ENCODE measurements around the gene GSC2. TPM values are rescaled to one million over a fixed set of nuclear protein-coding genes. Genes with fewer than 3 reads are reported as not detected.
"Not testable (repeated sequence)": the region's sequence is repeated elsewhere in the genome, so short reads cannot be mapped to it uniquely, and the experiment has no call there.

GSC2 gene
- total RNA-seq, 1 donor from 2014 or later, result not detected

DNA sequence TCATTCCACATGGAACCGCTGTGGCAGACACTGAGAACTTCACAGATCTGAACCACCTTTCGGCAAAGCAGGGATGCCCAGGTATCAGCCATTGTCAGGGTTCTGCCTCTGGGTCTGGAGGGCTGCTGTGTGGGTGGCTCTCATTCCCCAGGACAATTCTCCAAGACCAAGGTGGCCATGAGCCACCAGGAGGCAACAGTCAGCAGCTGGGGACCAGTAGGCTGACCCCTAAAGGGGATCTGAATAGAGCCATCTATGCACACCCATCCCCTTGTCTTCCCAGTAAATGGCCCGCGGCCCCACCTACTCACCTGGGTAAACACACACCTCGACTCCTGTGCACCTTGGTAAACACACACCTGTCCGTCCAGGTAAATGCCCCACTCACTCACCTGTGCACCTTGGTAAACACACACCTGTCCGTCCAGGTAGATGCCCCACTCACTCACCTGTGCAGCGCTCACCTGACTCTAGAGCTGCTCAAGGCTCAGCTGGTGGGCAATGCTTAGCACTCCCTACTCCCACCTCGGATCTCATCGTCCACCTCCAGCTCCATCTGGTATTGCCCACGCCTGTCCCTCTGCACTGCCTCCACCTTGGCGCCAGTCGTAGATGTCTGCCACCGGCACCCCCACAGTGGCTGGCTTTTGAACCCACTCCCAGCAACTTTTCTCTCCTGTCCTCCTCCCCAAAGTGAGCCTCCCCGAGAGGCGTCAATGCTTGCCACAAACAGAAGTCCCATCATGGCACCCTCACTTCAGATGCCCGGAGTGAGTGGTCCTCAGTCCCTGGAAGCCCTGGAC lies 18.2 kb upstream of the GSC2 start:
- intact Hi-C loops (cut with micrococcal nuclease), result no loop called here
- Histone ChIP-seq H3K4me3 (no peak overlapping the region), H3K4me1 (peaks cover 43% of the 10 kb centered on the region), H3K36me3 (no peaks in the 10 kb centered on the region), H3K27ac (replicated peaks) (no peak overlapping the region), H3K9me3 (replicated peaks) (peaks cover 8% of the 10 kb centered on the region), H3K27me3 (ENCODE audit: low read depth) (peaks cover 66% of the 10 kb centered on the region)
- TF ChIP-seq, protein P1, sequence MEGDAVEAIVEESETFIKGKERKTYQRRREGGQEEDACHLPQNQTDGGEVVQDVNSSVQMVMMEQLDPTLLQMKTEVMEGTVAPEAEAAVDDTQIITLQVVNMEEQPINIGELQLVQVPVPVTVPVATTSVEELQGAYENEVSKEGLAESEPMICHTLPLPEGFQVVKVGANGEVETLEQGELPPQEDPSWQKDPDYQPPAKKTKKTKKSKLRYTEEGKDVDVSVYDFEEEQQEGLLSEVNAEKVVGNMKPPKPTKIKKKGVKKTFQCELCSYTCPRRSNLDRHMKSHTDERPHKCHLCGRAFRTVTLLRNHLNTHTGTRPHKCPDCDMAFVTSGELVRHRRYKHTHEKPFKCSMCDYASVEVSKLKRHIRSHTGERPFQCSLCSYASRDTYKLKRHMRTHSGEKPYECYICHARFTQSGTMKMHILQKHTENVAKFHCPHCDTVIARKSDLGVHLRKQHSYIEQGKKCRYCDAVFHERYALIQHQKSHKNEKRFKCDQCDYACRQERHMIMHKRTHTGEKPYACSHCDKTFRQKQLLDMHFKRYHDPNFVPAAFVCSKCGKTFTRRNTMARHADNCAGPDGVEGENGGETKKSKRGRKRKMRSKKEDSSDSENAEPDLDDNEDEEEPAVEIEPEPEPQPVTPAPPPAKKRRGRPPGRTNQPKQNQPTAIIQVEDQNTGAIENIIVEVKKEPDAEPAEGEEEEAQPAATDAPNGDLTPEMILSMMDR (IDR thresholded peaks at IDR 0.05; ENCODE audit: borderline replicate concordance), result no peak
- no peak for DNase-seq

DNA sequence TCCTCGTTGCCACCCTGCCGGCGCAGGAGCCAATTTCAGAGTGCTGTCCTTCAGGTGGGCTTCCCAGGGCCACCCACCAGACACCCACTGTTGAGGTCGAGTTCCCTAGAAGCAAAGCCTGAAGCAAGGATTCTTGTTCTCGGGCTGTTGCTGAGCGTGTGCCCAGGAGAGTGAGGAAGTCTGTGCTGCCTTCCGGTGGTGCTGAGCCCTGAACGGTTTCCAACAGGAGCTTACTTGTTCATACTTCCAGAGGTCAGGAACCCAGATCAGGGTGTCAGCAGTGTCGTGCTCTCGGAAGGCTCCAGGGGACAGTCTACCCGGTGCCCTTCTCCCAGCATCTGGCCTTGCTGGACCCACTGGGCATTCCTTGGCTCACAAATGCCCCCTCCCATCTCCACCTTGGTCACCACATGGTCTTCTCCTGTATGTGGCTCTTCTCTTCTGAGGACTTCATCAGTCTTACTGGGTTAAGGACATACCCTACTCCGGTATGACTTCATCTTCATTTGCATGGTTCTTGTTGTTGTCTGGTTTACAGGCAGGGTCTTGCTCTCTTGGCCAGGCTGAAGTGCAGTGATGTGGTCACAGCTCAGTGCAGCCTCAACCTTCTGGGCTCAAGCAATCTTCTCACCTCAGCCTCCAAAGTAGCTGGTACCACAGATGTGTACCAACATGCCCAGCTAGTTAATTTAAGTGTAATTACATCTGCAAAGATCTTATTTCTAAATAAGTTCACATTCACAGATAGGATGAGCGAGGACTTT lies 17.2 kb upstream of the GSC2 start:
- no peak overlapping the region for H3K27ac ChIP-seq (replicated peaks)
- peaks cover 33% of the 10 kb centered on the region for H3K4me1 ChIP-seq
- no peaks in the 10 kb centered on the region for H3K36me3 ChIP-seq
- H3K9me3 ChIP-seq (replicated peaks), result peaks cover 8% of the 10 kb centered on the region
- DNase-seq, result no peak
- intact Hi-C loops (cut with micrococcal nuclease), result no loop called here
- no peak overlapping the region for H3K4me3 ChIP-seq
- TF ChIP-seq, protein P1 (IDR thresholded peaks at IDR 0.05; ENCODE audit: borderline replicate concordance), result no peak
- H3K27me3 ChIP-seq (ENCODE audit: low read depth), result peaks cover 75% of the 10 kb centered on the region

DNA sequence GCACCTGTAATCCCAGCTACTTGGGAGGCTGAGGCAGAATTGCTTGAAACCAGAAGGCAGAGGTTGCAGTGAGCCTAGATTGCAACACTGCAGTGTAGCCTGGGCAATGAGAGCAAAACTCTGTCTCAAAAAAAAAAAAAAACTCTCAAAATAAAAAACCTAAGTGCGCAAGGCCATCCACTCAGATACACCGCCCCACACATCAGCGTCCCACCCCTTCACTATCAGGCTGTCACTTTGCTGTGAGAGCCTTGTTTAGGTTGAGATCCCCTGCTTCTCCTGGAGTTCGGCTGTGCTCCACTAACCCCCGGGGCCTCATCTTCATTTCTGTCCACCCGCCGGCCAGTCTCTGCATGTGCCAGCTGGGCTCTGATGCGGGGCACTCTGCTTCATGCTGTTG lies 16.3 kb upstream of the GSC2 start:
- Histone ChIP-seq H3K36me3 (no peaks in the 10 kb centered on the region), H3K9me3 (replicated peaks) (peaks cover 8% of the 10 kb centered on the region), H3K4me1 (peaks cover 24% of the 10 kb centered on the region), H3K4me3 (no peak overlapping the region), H3K27me3 (ENCODE audit: low read depth) (peaks cover 80% of the 10 kb centered on the region), H3K27ac (replicated peaks) (no peak overlapping the region)
- no peak for DNase-seq
- intact Hi-C loops (cut with micrococcal nuclease), result no loop called here
- TF ChIP-seq, protein P1 (IDR thresholded peaks at IDR 0.05; ENCODE audit: borderline replicate concordance), result no peak

DNA sequence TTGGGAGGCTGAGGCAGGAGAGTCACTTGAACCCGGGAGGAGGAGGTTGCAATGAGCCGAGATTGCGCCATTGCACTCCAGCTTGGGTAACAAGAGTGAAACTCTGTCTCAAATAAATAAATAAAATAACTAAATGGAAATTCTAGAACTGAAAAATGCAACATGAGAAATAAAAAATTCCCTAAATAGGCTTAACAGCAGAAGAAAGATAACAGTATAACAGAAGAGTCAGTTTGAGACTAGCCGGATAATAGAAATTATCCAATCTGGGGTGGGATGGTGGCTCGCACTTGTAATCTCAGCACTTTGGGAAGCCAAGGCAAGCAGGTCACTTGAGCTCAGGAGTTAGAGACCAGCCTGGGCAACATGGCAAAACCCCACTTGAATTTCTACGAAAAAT lies 14.3 kb upstream of the GSC2 start:
- Histone ChIP-seq H3K4me1 (peaks cover 4% of the 10 kb centered on the region), H3K4me3 (no peak overlapping the region), H3K27ac (replicated peaks) (no peak overlapping the region), H3K36me3 (no peaks in the 10 kb centered on the region), H3K9me3 (replicated peaks) (peaks cover 8% of the 10 kb centered on the region), H3K27me3 (ENCODE audit: low read depth) (peaks cover 78% of the 10 kb centered on the region)
- DNase-seq, result no peak
- intact Hi-C loops (cut with micrococcal nuclease), result no loop called here
- TF ChIP-seq, protein P1 (IDR thresholded peaks at IDR 0.05; ENCODE audit: borderline replicate concordance), result no peak

DNA sequence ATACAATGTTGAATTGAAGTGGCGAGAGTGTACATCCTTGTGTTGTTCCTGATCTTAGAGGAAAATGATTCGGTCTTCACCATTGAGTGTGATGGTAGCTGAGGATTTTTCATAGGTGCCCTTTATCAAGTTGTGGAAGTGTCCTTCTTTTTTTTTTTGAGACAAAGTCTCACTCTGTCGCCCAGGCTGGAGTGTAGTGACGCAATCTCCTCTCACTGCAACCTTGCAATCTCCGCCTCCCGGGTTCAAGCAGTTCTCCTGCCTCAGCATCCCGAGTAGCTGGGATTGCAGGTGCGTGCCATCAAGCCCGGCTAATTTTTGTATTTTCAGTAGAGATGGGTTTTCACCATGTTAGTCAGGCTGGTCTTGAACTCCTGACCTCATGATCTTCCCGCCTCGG lies 8.6 kb upstream of the GSC2 start:
- H3K9me3 ChIP-seq (replicated peaks); H3K4me3 ChIP-seq; H3K27ac ChIP-seq (replicated peaks); DNase-seq; H3K4me1 ChIP-seq; intact Hi-C loops (cut with micrococcal nuclease); H3K36me3 ChIP-seq: not testable (repeated sequence)
- peaks cover 46% of the 10 kb centered on the region for H3K27me3 ChIP-seq (ENCODE audit: low read depth)

DNA sequence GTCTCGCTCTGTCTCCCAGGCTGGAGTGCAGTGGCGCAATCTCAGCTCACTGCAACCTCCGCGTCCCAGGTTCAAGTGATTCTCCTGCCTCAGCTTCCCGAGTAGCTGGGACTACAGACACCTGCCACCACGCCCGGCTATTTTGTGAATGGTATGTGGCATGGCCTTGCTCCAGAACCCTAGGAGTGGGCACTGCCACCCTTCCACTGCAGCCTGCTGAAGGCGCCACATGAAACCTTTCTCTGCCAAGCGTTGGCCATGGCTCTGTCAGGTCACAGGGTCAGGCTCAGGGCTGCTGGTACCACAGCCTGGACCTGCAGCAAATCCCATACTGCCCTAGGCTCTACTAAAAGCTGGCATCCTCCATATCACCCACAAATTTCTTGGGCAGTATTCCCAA lies 6.0 kb upstream of the GSC2 start:
- H3K27me3 ChIP-seq (ENCODE audit: low read depth), result peaks cover 51% of the 10 kb centered on the region

More for the DNA sequence above, 6.0 kb upstream of the GSC2 start:
- H3K4me1 ChIP-seq; H3K9me3 ChIP-seq (replicated peaks); intact Hi-C loops (cut with micrococcal nuclease); H3K27ac ChIP-seq (replicated peaks); H3K36me3 ChIP-seq; DNase-seq; H3K4me3 ChIP-seq: not testable (repeated sequence)

All from left ventricle myocardium inferior (tissue), 1 donor.